Measurements from ENCODE around the gene RIOX2. TPM values are rescaled to one million over a fixed set of nuclear protein-coding genes. Genes with fewer than 3 reads are reported as not detected.
"Not testable (repeated sequence)": the region's sequence is repeated elsewhere in the genome, so short reads cannot be mapped to it uniquely, and the experiment has no call there.

The RIOX2 gene
- total and polyA plus RNA-seq, 5 donors from 2014 or later = 21.8 to 32.2 (median 29.0) TPM

DNA sequence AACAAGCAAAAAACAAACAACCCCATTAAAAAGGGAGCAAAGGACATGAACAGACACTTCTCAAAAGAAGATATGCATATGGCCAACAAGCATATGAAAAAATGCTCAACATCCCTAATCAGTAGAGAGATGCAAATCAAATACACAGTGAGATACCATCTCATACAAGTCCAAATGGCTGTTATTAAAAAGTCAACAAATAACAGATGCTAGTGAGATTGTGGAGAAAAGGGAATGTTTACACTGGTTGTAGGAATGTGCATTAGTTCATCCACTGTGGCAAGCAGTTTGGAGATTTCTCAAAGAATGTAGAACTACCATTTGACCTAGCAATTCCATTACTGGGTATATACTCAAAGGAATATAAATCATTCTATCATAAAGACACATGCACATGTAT is 44.5 kb downstream of the RIOX2 start:
- H3K27me3 Mint-ChIP-seq = no peaks in the 10 kb centered on the region
- Histone ChIP-seq H3K27ac (ENCODE audit: insufficient read depth, low read length, poor library complexity, severe bottlenecking) (no peak overlapping the region), H3K4me1 (ENCODE audit: control insufficient read depth, insufficient read depth, low read length, poor library complexity, severe bottlenecking) (no peaks in the 10 kb centered on the region), H3K9me3 (ENCODE audit: control insufficient read depth in 2 of 2, low read length in 2 of 2) (no peaks in the 10 kb centered on the region), H3K4me3 (ENCODE audit: low read depth, low read length) (no peak overlapping the region), H3K27me3 (ENCODE audit: control insufficient read depth, insufficient read depth, low read length) (no peaks in the 10 kb centered on the region), H3K36me3 (ENCODE audit: control insufficient read depth, insufficient read depth, low read length) (peaks cover 3% of the 10 kb centered on the region)
- H3K27ac Mint-ChIP-seq = no peak overlapping the region
- ATAC-seq (ENCODE audit: low read depth in 2 of 2) = no peak
- peaks cover 0 to 18% (median 0%) of the 10 kb centered on the region in 7 donors for H3K9me3 Mint-ChIP-seq
- DNase-seq = no peak
- no peak overlapping the region for H3K4me3 Mint-ChIP-seq
- H3K4me1 Mint-ChIP-seq = no peaks in the 10 kb centered on the region
- H3K36me3 Mint-ChIP-seq = peaks cover 20% of the 10 kb centered on the region

DNA sequence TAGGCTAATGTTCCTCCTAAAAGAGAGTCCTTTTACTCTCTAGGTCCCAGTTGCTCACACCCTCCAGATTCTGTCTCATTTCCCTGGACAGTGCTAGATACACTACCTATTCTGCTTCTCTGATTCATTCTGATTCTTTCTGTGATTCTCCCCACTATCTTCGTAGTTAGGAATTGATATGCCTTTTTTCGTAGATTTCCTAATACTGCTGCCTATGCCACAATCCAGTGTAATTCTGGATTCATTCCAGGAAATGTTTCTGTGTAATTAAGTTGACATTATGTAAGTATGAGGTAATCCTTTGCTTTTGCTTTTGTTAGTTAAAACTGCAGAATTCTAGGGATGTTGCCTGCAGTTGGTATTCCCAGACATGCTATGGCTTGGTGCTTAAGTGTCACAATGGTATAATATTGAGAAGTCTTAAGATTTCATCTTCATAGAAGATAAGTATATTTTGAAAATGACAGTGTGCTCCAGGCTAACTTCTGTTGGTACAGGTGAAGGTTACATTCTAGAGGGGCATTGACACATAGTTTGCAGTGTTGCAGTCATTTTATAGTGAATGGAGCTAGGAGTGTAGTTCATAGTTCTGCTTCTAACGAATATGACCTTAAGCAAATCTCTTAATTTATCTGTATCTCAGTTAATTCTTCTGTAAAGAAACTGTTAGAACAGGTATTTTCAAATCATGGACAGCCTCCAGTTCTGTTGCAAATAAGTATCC is 54.3 kb downstream of the RIOX2 start:
- Mint-ChIP-seq H3K9me3 (peaks cover 0 to 4% (median 0%) of the 10 kb centered on the region in 7 donors), H3K4me1 (peaks cover 14 to 20% (median 18%) of the 10 kb centered on the region in 4 donors), H3K27ac (no peak overlapping the region), H3K4me3 (no peak overlapping the region), H3K36me3 (peaks cover 50% of the 10 kb centered on the region), H3K27me3 (no peaks in the 10 kb centered on the region)
- no peak overlapping the region for H3K4me3 ChIP-seq (ENCODE audit: low read depth, low read length)
- H3K36me3 ChIP-seq (ENCODE audit: control insufficient read depth, insufficient read depth, low read length) = no peaks in the 10 kb centered on the region
- no peak for DNase-seq
- no peak for ATAC-seq (ENCODE audit: low read depth in 2 of 2)
- no peak overlapping the region for H3K27ac ChIP-seq (ENCODE audit: insufficient read depth, low read length, poor library complexity, severe bottlenecking)
- no peaks in the 10 kb centered on the region for H3K9me3 ChIP-seq (ENCODE audit: control insufficient read depth in 2 of 2, low read length in 2 of 2)
- no peaks in the 10 kb centered on the region for H3K4me1 ChIP-seq (ENCODE audit: control insufficient read depth, insufficient read depth, low read length, poor library complexity, severe bottlenecking)
- H3K27me3 ChIP-seq (ENCODE audit: control insufficient read depth, insufficient read depth, low read length) = no peaks in the 10 kb centered on the region

DNA sequence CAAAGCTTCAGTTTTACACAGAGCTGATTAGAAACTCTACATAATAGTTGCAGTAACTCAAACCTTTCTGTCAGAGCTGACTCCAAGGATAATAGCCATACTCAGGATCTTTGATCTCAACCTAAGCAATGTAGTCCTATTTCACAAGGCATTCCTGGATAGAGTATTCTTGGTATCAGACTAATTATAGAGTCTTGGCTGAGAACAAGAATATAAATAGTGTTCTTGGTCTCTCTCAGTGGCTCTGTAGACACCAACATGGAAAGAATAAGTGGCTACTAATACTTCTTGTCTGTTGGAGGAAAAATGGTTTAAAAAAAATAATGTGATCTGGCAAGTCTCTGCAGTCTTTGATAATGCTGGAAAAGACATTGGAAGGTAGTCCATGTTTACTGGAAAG is 55.7 kb downstream of the RIOX2 start:
- DNase-seq (no peak), ATAC-seq (ENCODE audit: low read depth in 2 of 2) (no peak)
- no peak overlapping the region for H3K4me3 Mint-ChIP-seq
- H3K27me3 Mint-ChIP-seq = no peaks in the 10 kb centered on the region
- H3K4me3 ChIP-seq (ENCODE audit: low read depth, low read length) = no peak overlapping the region
- H3K4me1 Mint-ChIP-seq = peaks cover 18 to 29% (median 23%) of the 10 kb centered on the region in 4 donors
- H3K36me3 ChIP-seq (ENCODE audit: control insufficient read depth, insufficient read depth, low read length) = no peaks in the 10 kb centered on the region
- H3K4me1 ChIP-seq (ENCODE audit: control insufficient read depth, insufficient read depth, low read length, poor library complexity, severe bottlenecking) = peaks cover 7% of the 10 kb centered on the region
- H3K27ac ChIP-seq (ENCODE audit: insufficient read depth, low read length, poor library complexity, severe bottlenecking) = no peak overlapping the region
- H3K27me3 ChIP-seq (ENCODE audit: control insufficient read depth, insufficient read depth, low read length) = no peaks in the 10 kb centered on the region
- H3K9me3 Mint-ChIP-seq = peaks cover 0 to 4% (median under 1%) of the 10 kb centered on the region in 7 donors
- no peaks in the 10 kb centered on the region for H3K9me3 ChIP-seq (ENCODE audit: control insufficient read depth in 2 of 2, low read length in 2 of 2)
- peaks cover 46% of the 10 kb centered on the region for H3K36me3 Mint-ChIP-seq
- no peak overlapping the region for H3K27ac Mint-ChIP-seq

DNA sequence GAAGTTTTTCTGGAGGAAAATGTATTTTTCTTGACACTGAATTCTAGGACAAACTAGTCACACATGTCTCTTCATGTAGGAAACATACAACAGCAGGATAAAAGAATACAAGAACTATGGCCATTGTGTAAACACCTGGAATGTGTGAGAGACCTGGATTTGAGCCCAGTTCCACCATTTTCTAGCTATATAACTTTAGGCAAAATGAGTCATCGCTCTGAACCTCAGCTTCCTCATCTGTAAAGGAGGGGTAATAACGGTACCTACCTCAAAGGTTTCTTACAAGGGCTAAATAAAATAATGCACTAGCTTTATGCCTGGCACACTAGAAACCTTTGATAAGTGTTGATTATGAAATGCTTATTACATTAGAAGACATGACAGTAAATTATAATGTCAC is 57.8 kb downstream of the RIOX2 start:
- H3K27me3 ChIP-seq (ENCODE audit: control insufficient read depth, insufficient read depth, low read length) = no peaks in the 10 kb centered on the region
- Mint-ChIP-seq H3K9me3 (peaks cover 0 to 12% (median 2%) of the 10 kb centered on the region in 7 donors), H3K27ac (no peak overlapping the region), H3K36me3 (peaks cover 41% of the 10 kb centered on the region), H3K27me3 (no peaks in the 10 kb centered on the region), H3K4me3 (no peak overlapping the region), H3K4me1 (peaks cover 30 to 44% (median 35%) of the 10 kb centered on the region in 4 donors)
- peak in 1 of 3 donors; percentile 7 for DNase-seq
- ATAC-seq (ENCODE audit: low read depth in 2 of 2) = no peak
- no peak overlapping the region for H3K27ac ChIP-seq (ENCODE audit: insufficient read depth, low read length, poor library complexity, severe bottlenecking)
- H3K4me1 ChIP-seq (ENCODE audit: control insufficient read depth, insufficient read depth, low read length, poor library complexity, severe bottlenecking) = peaks cover 18% of the 10 kb centered on the region
- H3K36me3 ChIP-seq (ENCODE audit: control insufficient read depth, insufficient read depth, low read length) = no peaks in the 10 kb centered on the region
- H3K4me3 ChIP-seq (ENCODE audit: low read depth, low read length) = no peak overlapping the region
- no peaks in the 10 kb centered on the region for H3K9me3 ChIP-seq (ENCODE audit: control insufficient read depth in 2 of 2, low read length in 2 of 2)

DNA sequence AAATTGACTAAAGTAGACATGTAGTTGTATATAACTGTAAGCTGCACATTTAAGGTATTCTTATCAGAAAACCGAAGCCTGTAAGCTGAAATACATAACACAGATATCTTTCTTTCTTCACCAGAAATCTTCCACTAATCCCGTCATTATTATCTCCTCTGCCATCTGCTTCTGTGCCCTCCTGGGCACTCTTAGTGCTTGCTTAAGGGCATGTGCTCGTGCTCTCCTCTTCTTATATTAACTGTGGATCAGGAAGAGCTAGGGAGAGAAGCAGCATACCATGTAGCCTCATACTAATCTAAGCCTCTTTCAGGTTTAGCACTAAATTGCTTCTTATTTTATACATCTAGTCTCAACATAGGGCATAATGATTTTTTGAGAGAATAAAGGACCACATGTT is 60.8 kb downstream of the RIOX2 start:
- Mint-ChIP-seq H3K4me3 (peak overlapping the region in 3 of 4 donors; percentile 86 to 95 (median 87)), H3K27ac (peak overlapping the region; percentile 78 to 95 (median 86)), H3K4me1 (peaks cover 29 to 46% (median 32%) of the 10 kb centered on the region in 4 donors), H3K9me3 (peaks cover 0 to 17% (median 2%) of the 10 kb centered on the region in 7 donors), H3K27me3 (no peaks in the 10 kb centered on the region), H3K36me3 (peaks cover 27% of the 10 kb centered on the region)
- DNase-seq (no peak), ATAC-seq (ENCODE audit: low read depth in 2 of 2) (no peak)
- Histone ChIP-seq H3K27ac (ENCODE audit: insufficient read depth, low read length, poor library complexity, severe bottlenecking) (peak overlapping the region; percentile 59), H3K36me3 (ENCODE audit: control insufficient read depth, insufficient read depth, low read length) (no peaks in the 10 kb centered on the region), H3K9me3 (ENCODE audit: control insufficient read depth in 2 of 2, low read length in 2 of 2) (no peaks in the 10 kb centered on the region), H3K4me1 (ENCODE audit: control insufficient read depth, insufficient read depth, low read length, poor library complexity, severe bottlenecking) (peaks cover 18% of the 10 kb centered on the region), H3K27me3 (ENCODE audit: control insufficient read depth, insufficient read depth, low read length) (no peaks in the 10 kb centered on the region), H3K4me3 (ENCODE audit: low read depth, low read length) (peak overlapping the region; percentile 9)

DNA sequence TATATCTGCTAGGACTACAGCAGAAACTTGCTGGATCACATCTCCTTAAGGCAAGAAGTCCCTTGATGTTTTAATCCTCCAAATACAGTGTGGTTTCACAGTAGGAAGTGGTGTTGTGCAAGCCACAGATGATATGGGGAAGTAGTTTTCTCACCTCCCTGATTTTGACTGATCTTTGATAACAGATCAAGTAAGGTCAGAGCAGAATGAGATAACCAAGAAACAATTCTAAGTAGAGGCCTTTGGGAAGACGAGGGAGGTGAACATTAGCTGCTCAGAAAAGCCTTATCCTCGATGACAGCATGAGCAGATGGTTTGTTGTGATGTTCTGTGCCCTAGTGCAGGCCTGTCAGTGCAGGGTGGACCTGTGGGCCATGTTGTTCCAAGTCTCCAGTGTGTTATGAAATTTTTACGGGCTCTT is 61.3 kb downstream of the RIOX2 start:
- H3K27ac ChIP-seq (ENCODE audit: insufficient read depth, low read length, poor library complexity, severe bottlenecking) = peak overlapping the region; percentile 59
- peak overlapping the region; percentile 28 for H3K4me3 ChIP-seq (ENCODE audit: low read depth, low read length)
- DNase-seq = peak in 2 of 3 donors; percentile 14 to 66
- no peaks in the 10 kb centered on the region for H3K27me3 Mint-ChIP-seq
- H3K9me3 Mint-ChIP-seq = peaks cover 0 to 17% (median 0%) of the 10 kb centered on the region in 7 donors
- no peaks in the 10 kb centered on the region for H3K36me3 ChIP-seq (ENCODE audit: control insufficient read depth, insufficient read depth, low read length)
- H3K36me3 Mint-ChIP-seq = peaks cover 23% of the 10 kb centered on the region
- H3K4me3 Mint-ChIP-seq = peak overlapping the region; percentile 80 to 95 (median 86)
- ATAC-seq (ENCODE audit: low read depth in 2 of 2) = peak; percentile 58 to 69
- H3K27ac Mint-ChIP-seq = peak overlapping the region; percentile 78 to 95 (median 86)
- peaks cover 18% of the 10 kb centered on the region for H3K4me1 ChIP-seq (ENCODE audit: control insufficient read depth, insufficient read depth, low read length, poor library complexity, severe bottlenecking)
- H3K4me1 Mint-ChIP-seq = peaks cover 28 to 46% (median 32%) of the 10 kb centered on the region in 4 donors
- no peaks in the 10 kb centered on the region for H3K27me3 ChIP-seq (ENCODE audit: control insufficient read depth, insufficient read depth, low read length)
- H3K9me3 ChIP-seq (ENCODE audit: control insufficient read depth in 2 of 2, low read length in 2 of 2) = no peaks in the 10 kb centered on the region

DNA sequence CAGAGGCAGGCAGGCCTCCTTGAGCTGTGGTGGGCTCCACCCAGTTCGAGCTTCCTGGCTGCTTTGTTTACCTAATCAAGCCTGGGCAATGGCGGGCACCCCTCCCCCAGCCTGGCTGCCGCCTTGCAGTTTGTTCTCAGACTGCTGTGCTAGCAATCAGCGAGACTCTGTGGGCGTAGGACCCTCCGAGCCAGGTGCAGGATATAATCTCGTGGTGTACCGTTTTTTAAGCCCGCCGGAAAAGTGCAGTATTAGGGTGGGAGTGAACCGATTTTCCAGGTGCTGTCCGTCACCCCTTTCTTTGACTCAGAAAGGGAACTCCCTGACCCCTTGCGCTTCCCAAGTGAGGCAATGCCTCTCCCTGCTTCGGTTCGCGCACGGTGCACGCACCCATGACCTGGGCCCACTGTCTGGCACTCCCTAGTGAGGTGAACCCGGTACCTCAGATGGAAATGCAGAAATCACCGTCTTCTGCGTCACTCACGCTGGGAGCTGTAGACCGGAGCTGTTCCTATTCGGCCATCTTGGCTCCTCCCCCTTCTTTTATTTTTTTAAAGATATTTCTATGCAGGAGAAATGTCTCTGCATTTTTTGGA is 61.9 kb downstream of the RIOX2 start:
- not testable (repeated sequence) for H3K27me3 ChIP-seq (ENCODE audit: control insufficient read depth, insufficient read depth, low read length); H3K36me3 ChIP-seq (ENCODE audit: control insufficient read depth, insufficient read depth, low read length); H3K9me3 ChIP-seq (ENCODE audit: control insufficient read depth in 2 of 2, low read length in 2 of 2); H3K27me3 Mint-ChIP-seq
- ATAC-seq (ENCODE audit: low read depth in 2 of 2) (peak; percentile 16 to 22), DNase-seq (peak; percentile 1 to 61 (median 5))
- Histone ChIP-seq H3K4me1 (ENCODE audit: control insufficient read depth, insufficient read depth, low read length, poor library complexity, severe bottlenecking) (peaks cover 18% of the 10 kb centered on the region), H3K4me3 (ENCODE audit: low read depth, low read length) (peak overlapping the region; percentile 28), H3K27ac (ENCODE audit: insufficient read depth, low read length, poor library complexity, severe bottlenecking) (peak overlapping the region; percentile 59)
- Mint-ChIP-seq H3K36me3 (peaks cover 23% of the 10 kb centered on the region), H3K27ac (peak overlapping the region; percentile 78 to 95 (median 86)), H3K4me1 (peaks cover 26 to 43% (median 32%) of the 10 kb centered on the region in 4 donors), H3K4me3 (peak overlapping the region; percentile 80 to 95 (median 86)), H3K9me3 (peaks cover 0 to 17% (median 0%) of the 10 kb centered on the region in 7 donors)
